GM10266 (cell line): ENCODE measurements around the gene MAGEB17.
"Not testable (repeated sequence)": the region's sequence is repeated elsewhere in the genome, so short reads cannot be mapped to it uniquely, and the experiment has no call there.

Experiments
- DNase-seq: peaks from one replicate; pipeline ENCODE4 v3.0.0; 2012; ENCODE audit errors: extremely low spot score
- CTCF ChIP-seq: IDR thresholded peaks from 2 replicates; pipeline ENCODE4 v1.5.1; 2012; ENCODE audit warnings: mild to moderate bottlenecking, low read depth; ENCODE audit not compliant: control insufficient read depth, insufficient read depth; ENCODE audit errors: missing control alignments

MAGEB17 gene

GRCh38 chrX:16141422-16142245 is 25.6 kb upstream of the MAGEB17 start:
- TF ChIP-seq CTCF: no peak
- DNase-seq: no peak

GRCh38 chrX:16142246-16142558 is 25.1 kb upstream of the MAGEB17 start:
- TF ChIP-seq CTCF: no peak
- DNase-seq: no peak

- DNase-seq: no peak
- no peak for TF ChIP-seq CTCF
Observed at GRCh38 chrX:16143968-16144367, 23.3 kb upstream of the MAGEB17 start.

- TF ChIP-seq CTCF: no peak
- DNase-seq: no peak
Observed at GRCh38 chrX:16144420-16144819, 22.9 kb upstream of the MAGEB17 start.

- DNase-seq: not testable (repeated sequence)
Observed at GRCh38 chrX:16145093-16145492, 22.2 kb upstream of the MAGEB17 start.

GRCh38 chrX:16145656-16146055 is 21.6 kb upstream of the MAGEB17 start:
- DNase-seq: no peak
- TF ChIP-seq CTCF: no peak

- TF ChIP-seq CTCF: no peak
- no peak for DNase-seq
Observed at GRCh38 chrX:16148896-16149295, 18.4 kb upstream of the MAGEB17 start.
